H1 (cell line): Measurements from ENCODE around the gene SRRM3. TPM values are rescaled to one million over a fixed set of nuclear protein-coding genes. Genes with fewer than 3 reads are reported as not detected.

Experiments
- CTCF ChIA-PET: fragments of 300-600 bp; sonication (Branson Sonifier 250); formaldehyde crosslinking; loops from one replicate; lab custom pipeline; 2021; ENCODE audit not compliant: partially characterized antibody; lab: Charles Lee
- POLR2A ChIA-PET: fragments of 300-600 bp; sonication (Branson Sonifier 250); formaldehyde crosslinking; loops from one replicate; lab custom pipeline; 2021; ENCODE audit warnings: inconsistent platforms; ENCODE audit not compliant: partially characterized antibody; lab: Charles Lee
- DNase-seq, 2 experiments: peaks; one replicate each; pipeline versions ENCODE4 v3.0.0 to v3.0.0-alpha.2; 2010 to 2022; ENCODE audit warnings: low spot score in 2 of 2, low read depth in 1 of 2, mixed read lengths in 1 of 2
- FAIRE-seq: peaks from 2 replicates; lab custom pipeline; 2011; peaks lifted over from hg19 to GRCh38; lab: Jason Lieb, UNC
- H2AFZ ChIP-seq: 2 replicates; pipeline ENCODE4 v1.8.1; 2012; ENCODE audit warnings: low read length, inconsistent platforms
- H2AK5ac ChIP-seq: 2 replicates; pipeline ENCODE4 v1.6.1; 2013; ENCODE audit warnings: low read depth, low read length
- H2BK120ac ChIP-seq: replicated peaks from 2 replicates; pipeline ENCODE3; 2013; ENCODE audit warnings: low read depth, low read length, inconsistent platforms
- H2BK12ac ChIP-seq: 2 replicates; pipeline ENCODE4 v1.6.1; 2013; ENCODE audit warnings: low read depth, low read length
- H2BK15ac ChIP-seq: 2 replicates; pipeline ENCODE4 v1.6.1; 2013; ENCODE audit warnings: low read length
- H2BK20ac ChIP-seq: 2 replicates; pipeline ENCODE4 v1.6.1; 2013; ENCODE audit warnings: low read length
- H2BK5ac ChIP-seq: 2 replicates; pipeline ENCODE4 v1.6.1; 2013; ENCODE audit warnings: low read depth, low read length
- H3K14ac ChIP-seq: 2 replicates; pipeline ENCODE4 v1.6.1; 2013; ENCODE audit warnings: inconsistent platforms; ENCODE audit not compliant: insufficient read length
- H3K18ac ChIP-seq: 2 replicates; pipeline ENCODE4 v1.6.1; 2013; ENCODE audit warnings: low read length; ENCODE audit errors: extremely low read depth
- H3K23ac ChIP-seq: 2 replicates; pipeline ENCODE4 v1.6.1; 2013; ENCODE audit warnings: inconsistent platforms; ENCODE audit not compliant: insufficient read length
- H3K23me2 ChIP-seq: 2 replicates; pipeline ENCODE4 v1.6.1; 2013; ENCODE audit warnings: low read depth, low read length
- H3K27ac ChIP-seq: 2 replicates; pipeline ENCODE4 v1.6.1; 2011; ENCODE audit warnings: low read depth, low read length, inconsistent platforms
- H3K27me3 ChIP-seq, 4 experiments: replicated peaks in 1 of 4; 1 replicate in 1 of 4; 2 replicates in 3 of 4; pipeline versions ENCODE4 v1.6.1 to v1.8.1; 2011 to 2013; ENCODE audit warnings: low read length in 3 of 4, mild to moderate bottlenecking in 3 of 4, inconsistent platforms in 2 of 4, mixed read lengths in 2 of 4, moderate library complexity in 1 of 4; ENCODE audit not compliant: control insufficient read depth in 3 of 4, insufficient read depth in 3 of 4; ENCODE audit errors: extremely low read depth in 1 of 4
- H3K36me3 ChIP-seq, 4 experiments: 2 replicates each; pipeline versions ENCODE4 v1.6.1 to v1.8.1; 2011 to 2013; ENCODE audit warnings: mild to moderate bottlenecking in 4 of 4, low read length in 3 of 4, moderate library complexity in 2 of 4, control low read depth in 1 of 4, inconsistent platforms in 1 of 4; ENCODE audit not compliant: insufficient read depth in 4 of 4, control insufficient read depth in 2 of 4
- H3K4ac ChIP-seq: replicated peaks from 2 replicates; pipeline ENCODE3; 2013; ENCODE audit warnings: low read length, low read depth, mixed read lengths, inconsistent platforms; ENCODE audit not compliant: insufficient read length
- H3K4me1 ChIP-seq, 4 experiments: replicated peaks in 1 of 4; 1 replicate in 1 of 4; 2 replicates in 3 of 4; pipeline versions ENCODE4 v1.6.1 to v1.8.1; 2011 to 2013; ENCODE audit warnings: low read length in 3 of 4, inconsistent platforms in 2 of 4, mixed read lengths in 1 of 4; ENCODE audit not compliant: insufficient read depth in 4 of 4, control insufficient read depth in 3 of 4
- H3K4me2 ChIP-seq, 2 experiments: 2 replicates each; pipeline versions ENCODE4 v1.6.1 to v1.8.1; 2011 to 2013; ENCODE audit warnings: low read depth in 2 of 2, low read length in 2 of 2, control low read depth in 1 of 2, inconsistent platforms in 1 of 2, mild to moderate bottlenecking in 1 of 2; ENCODE audit not compliant: insufficient read depth in 1 of 2
- H3K4me3 ChIP-seq, 4 experiments: fragments of 200-600, 300-600 bp in 1 of 4; sonication (generic), shearing (Covaris generic), sonication (Bioruptor Twin) in 1 of 4; 2 replicates each; pipeline versions ENCODE4 v1.5.1 to v1.8.1; 2011 to 2016; ENCODE audit warnings: low read length in 4 of 4, low read depth in 3 of 4, control low read depth in 2 of 4, inconsistent platforms in 2 of 4, mild to moderate bottlenecking in 2 of 4, mixed read lengths in 1 of 4, moderate library complexity in 1 of 4; ENCODE audit not compliant: insufficient read depth in 2 of 4; ENCODE audit errors: extremely low read depth in 1 of 4
- H3K56ac ChIP-seq: replicated peaks from 2 replicates; pipeline ENCODE3; 2013; ENCODE audit warnings: low read depth, mild to moderate bottlenecking, mixed read lengths, low read length, inconsistent platforms; ENCODE audit not compliant: insufficient read length
- H3K79me1 ChIP-seq: 2 replicates; pipeline ENCODE4 v1.6.1; 2013; ENCODE audit warnings: low read depth, low read length, control low read depth
- H3K79me2 ChIP-seq, 2 experiments: 2 replicates each; pipeline versions ENCODE4 v1.6.1 to v1.8.1; 2012 to 2013; ENCODE audit warnings: low read length in 2 of 2, mild to moderate bottlenecking in 2 of 2, inconsistent platforms in 1 of 2; ENCODE audit not compliant: insufficient read depth in 2 of 2, control insufficient read depth in 1 of 2
- H3K9ac ChIP-seq, 4 experiments: replicated peaks in 1 of 4; 1 replicate in 1 of 4; 2 replicates in 3 of 4; pipeline versions ENCODE4 v1.6.1 to v1.8.1; 2011 to 2013; ENCODE audit warnings: low read depth in 3 of 4, low read length in 3 of 4, control low read depth in 2 of 4, mild to moderate bottlenecking in 2 of 4, moderate library complexity in 2 of 4, inconsistent platforms in 1 of 4; ENCODE audit errors: extremely low read depth in 1 of 4
- H3K9me3 ChIP-seq, 2 experiments: 2 replicates each; pipeline versions ENCODE4 v1.6.1 to v1.8.1; 2012 to 2013; ENCODE audit warnings: mild to moderate bottlenecking in 2 of 2, moderate library complexity in 2 of 2, control low read depth in 1 of 2, inconsistent platforms in 1 of 2, low read depth in 1 of 2, low read length in 1 of 2, mixed read lengths in 1 of 2; ENCODE audit not compliant: insufficient read depth in 2 of 2
- H4K20me1 ChIP-seq, 2 experiments: replicated peaks in 1 of 2; 2 replicates each; pipeline versions ENCODE3 to v1.8.1; 2011 to 2013; ENCODE audit warnings: inconsistent platforms in 2 of 2, low read length in 2 of 2, mild to moderate bottlenecking in 1 of 2; ENCODE audit not compliant: insufficient read depth in 2 of 2, control insufficient read depth in 1 of 2
- H4K5ac ChIP-seq: 2 replicates; pipeline ENCODE4 v1.6.1; 2013; ENCODE audit warnings: low read length, low read depth, mixed read lengths, inconsistent platforms; ENCODE audit not compliant: insufficient read length
- H4K8ac ChIP-seq: 2 replicates; pipeline ENCODE4 v1.8.0; 2013; ENCODE audit warnings: mild to moderate bottlenecking, moderate library complexity, low read length, inconsistent platforms; ENCODE audit not compliant: insufficient read depth; ENCODE audit errors: extremely low read depth
- H4K91ac ChIP-seq: replicated peaks from 2 replicates; pipeline ENCODE3; 2013; ENCODE audit warnings: low read length, mixed read lengths, inconsistent platforms; ENCODE audit not compliant: insufficient read length
- ASH2L ChIP-seq: fragments of 200-600, 300-600 bp; sonication (generic); IDR thresholded peaks from one replicate; pipeline ENCODE4 v1.7.1; 2017; ENCODE audit warnings: low read length
- BRCA1 ChIP-seq: IDR thresholded peaks from 2 replicates; pipeline ENCODE4 v1.6.1; 2012; ENCODE audit warnings: low read depth, low read length, improper control_type of control experiment
- CBX8 ChIP-seq: fragments of 300-800, 300-1000 bp; sonication (generic); IDR thresholded peaks from 2 replicates; pipeline ENCODE4 v1.7.1; 2016; ENCODE audit warnings: low read depth, low read length, borderline replicate concordance
- FOSL1 ChIP-seq: IDR thresholded peaks from 2 replicates; pipeline ENCODE4 v1.6.1; 2011; ENCODE audit warnings: mild to moderate bottlenecking, low read depth, low read length, moderate library complexity; ENCODE audit not compliant: insufficient read depth
- HDAC2 ChIP-seq, 2 experiments: fragments of 300-600 bp in 1 of 2; sonication (generic) in 1 of 2; IDR thresholded peaks; 2 replicates each; pipeline ENCODE4 v1.6.1; 2011 to 2012; ENCODE audit warnings: low read depth in 2 of 2, low read length in 2 of 2, mild to moderate bottlenecking in 2 of 2, moderate library complexity in 2 of 2, borderline replicate concordance in 1 of 2, inconsistent platforms in 1 of 2
- JUN ChIP-seq: IDR thresholded peaks from 2 replicates; pipeline ENCODE4 v1.6.1; 2011; ENCODE audit warnings: low read depth, mild to moderate bottlenecking, improper control_type of control experiment, low read length
- KDM4A ChIP-seq: IDR thresholded peaks from one replicate; pipeline ENCODE4 v1.7.1; 2012; ENCODE audit warnings: low read depth, mild to moderate bottlenecking, moderate library complexity, low read length, inconsistent platforms; ENCODE audit not compliant: severe bottlenecking
- MAX ChIP-seq: IDR thresholded peaks from 2 replicates; pipeline ENCODE4 v1.6.1; 2012; ENCODE audit warnings: inconsistent platforms
- PHF8 ChIP-seq: fragments of 200-600 bp; sonication (generic); conservative IDR thresholded peaks from 2 replicates; pipeline ENCODE4 v1.7.1; 2012; ENCODE audit warnings: low read depth, mild to moderate bottlenecking, inconsistent platforms, low read length, moderate library complexity
- TAF1 ChIP-seq: IDR thresholded peaks from 2 replicates; pipeline ENCODE4 v1.6.1; 2011; ENCODE audit warnings: mild to moderate bottlenecking, low read depth, low read length
- WGBS, 2 experiments: shearing (Covaris generic) in 1 of 2; methylation state at CpG; one replicate each; pipeline versions ENCODE4 v1.1.6 to v1.1.7; 2013 to 2015; ENCODE audit warnings: low lambda C conversion rate in 2 of 2, mixed read lengths in 2 of 2, inconsistent platforms in 1 of 2, low coverage in 1 of 2, missing lambda C conversion rate in 1 of 2; ENCODE audit not compliant: insufficient replicate concordance in 2 of 2, insufficient coverage in 1 of 2, insufficient read length in 1 of 2; ENCODE audit errors: extremely low coverage in 1 of 2, missing lambda C conversion rate in 1 of 2; 5-methylcytosine and 5-hydroxymethylcytosine counted together
- polyA plus RNA-seq, 7 experiments: library from polyadenylated mRNA; depleted of rRNA in 3 of 7; stranded (reverse) in 5 of 7; unstranded in 2 of 7; fragments of >200 nt in 5 of 7; fragments of 200-250 nt in 2 of 7; gene quantifications; 1 replicate in 5 of 7; 2 replicates in 1 of 7; 4 replicates in 1 of 7; pipeline versions ENCODE4 v1.2.1 to v1.2.3, GENCODE V29; 2011 to 2013; ENCODE audit warnings: missing spikeins in 2 of 7, mixed read lengths in 2 of 7
- total RNA-seq: library from RNA; stranded (reverse); fragmentation: NEBNext Ultra II Directional; extraction: Animal tissue kit (Norgen Biotek cat#: 25700); gene quantifications from 2 replicates; pipeline ENCODE4 v1.2.1, GENCODE V29; 2021

Gene SRRM3
- total and polyA plus RNA-seq, 2 of the 8 experiments (the other 6 are each of a cell fraction or from before 2014, with no cell fraction given) = 10.4 to 17.4 TPM

GRCh38 chr7:76267107-76267893 lies 65.6 kb downstream of the SRRM3 start:
- POLR2A ChIA-PET = interaction anchor here (0.8 to 1.9 kb wide), 3 partner anchors 12 to 33 kb away, joined by 3 to 10 read pairs (median 5); no protein-coding TSS in a partner anchor
- WGBS, 2 experiments = 4% methylated on average over 59 of the region's 68 CpGs; no CpG with 5 or more reads in 1 of the 2 experiments
- H3K4me3 ChIP-seq = peak overlapping the region; percentile 35 to 64 (median 56)
- TF ChIP-seq CBX8 (no peak), TAF1 (0 out of 2 replicates have a peak, but pooled peaks have one; percentile 33), HDAC2 (IDR thresholded peaks at IDR 0.05; ENCODE audit: borderline replicate concordance in 1 of 2, low read depth in 2 of 2, low read length in 2 of 2) (peak in 1 of 2 experiments; percentile 18; a peak in 1 of 4 replicates), JUN (no peak), KDM4A (peak; percentile 73), PHF8 (peak; percentile 33; the same call in 1 of the 2 replicates), FOSL1 (no peak), BRCA1 (no peak), MAX (peak; percentile 44; the same call in 1 of the 2 replicates), ASH2L (peak; percentile 34)

More at GRCh38 chr7:76267107-76267893, 65.6 kb downstream of the SRRM3 start:
- H2BK15ac ChIP-seq = no peak overlapping the region; the same call in 1 of the 2 replicates
- no peaks in the 10 kb centered on the region for H3K79me2 ChIP-seq
- no peaks in the 10 kb centered on the region for H4K20me1 ChIP-seq
- H3K79me1 ChIP-seq = no peaks in the 10 kb centered on the region
- H3K23ac ChIP-seq = no peak overlapping the region
- no peak overlapping the region for H3K27ac ChIP-seq
- H3K56ac ChIP-seq = no peak overlapping the region
- peaks cover 9% of the 10 kb centered on the region; the same call in 1 of the 2 replicates for H3K23me2 ChIP-seq
- peaks cover 0 to 5% (median 3%) of the 10 kb centered on the region in 4 experiments; a peak in 4 of 7 replicates for H3K27me3 ChIP-seq
- peak overlapping the region; percentile 42; the same call in 1 of the 2 replicates for H2AFZ ChIP-seq
- H3K36me3 ChIP-seq = no peaks in the 10 kb centered on the region
- no peak overlapping the region for H3K14ac ChIP-seq
- H4K91ac ChIP-seq = peak overlapping the region; percentile 22
- CTCF ChIA-PET = interaction anchor here (4.5 to 4.8 kb wide), 2 partner anchors 46 to 90 kb away, joined by 23 to 26 read pairs; no protein-coding TSS in a partner anchor
- peaks cover 0 to 23% (median 18%) of the 10 kb centered on the region in 4 experiments; a peak in 6 of 7 replicates for H3K4me1 ChIP-seq
- H2BK20ac ChIP-seq = peak overlapping the region; percentile 98; the same call in 1 of the 2 replicates
- peak overlapping the region in 3 of 4 experiments; percentile 51 to 71 (median 61); a peak in 5 of 7 replicates for H3K9ac ChIP-seq
- H4K8ac ChIP-seq = peak overlapping the region; percentile 72
- H2BK5ac ChIP-seq = no peak overlapping the region; the same call in 1 of the 2 replicates
- H2BK120ac ChIP-seq = peak overlapping the region; percentile 18
- no peak overlapping the region for H2AK5ac ChIP-seq
- DNase-seq = peak in 1 of 2 experiments; percentile 84
- no peak for FAIRE-seq
- H3K18ac ChIP-seq = peak overlapping the region; percentile 78
- no peak overlapping the region for H4K5ac ChIP-seq
- peak overlapping the region; percentile 77 to 91 for H3K4me2 ChIP-seq
- no peak overlapping the region for H3K4ac ChIP-seq
- H3K9me3 ChIP-seq = no peaks in the 10 kb centered on the region
- H2BK12ac ChIP-seq = peak overlapping the region; percentile 72; the same call in 1 of the 2 replicates
